Measurements from ENCODE around the gene ARHGEF7.

The ARHGEF7 gene

DNA sequence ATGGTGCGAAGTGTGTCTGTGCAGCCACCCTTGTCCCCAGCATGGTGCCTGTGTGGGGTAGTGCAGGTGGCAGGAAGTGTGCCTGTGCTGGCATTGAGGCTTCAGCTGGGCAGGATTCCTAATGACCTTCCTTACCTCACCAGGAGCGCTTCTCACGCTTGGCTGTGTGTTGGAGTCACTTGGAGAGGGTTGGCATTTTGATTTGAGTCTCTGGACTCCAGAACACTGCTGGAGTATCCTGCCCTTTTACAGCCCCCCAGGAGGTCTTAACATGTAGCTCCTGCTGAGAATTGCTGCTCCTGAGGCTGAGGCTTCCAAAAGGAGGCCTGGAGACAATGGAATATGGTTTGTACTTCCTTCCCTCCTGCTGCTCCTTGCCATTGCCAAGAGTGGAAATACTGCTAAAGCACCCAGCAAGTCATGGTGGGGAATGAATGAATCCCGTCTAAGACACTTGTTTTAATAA is 87.1 kb downstream of the ARHGEF7 start:
- peak; percentile 72 to 89 for DNase-seq

DNA sequence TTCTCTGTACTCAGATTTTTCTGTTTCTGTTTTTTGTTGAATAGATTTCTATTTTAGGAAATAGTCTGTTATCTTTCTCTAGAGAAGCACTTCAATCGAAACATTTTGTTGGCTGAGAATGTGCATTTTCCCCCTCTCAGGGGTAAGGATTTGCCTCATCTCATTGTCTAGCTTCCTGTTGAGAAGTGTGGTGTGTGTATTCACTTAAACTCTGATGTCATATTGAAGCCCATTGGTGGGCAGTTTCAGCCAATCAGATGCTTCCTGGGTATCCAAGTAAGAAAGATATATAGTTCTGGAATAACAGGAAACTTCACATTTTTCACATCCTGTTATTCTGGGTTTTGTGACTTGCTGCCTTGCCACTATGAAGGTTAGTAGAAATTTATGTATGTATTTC is 87.6 kb downstream of the ARHGEF7 start:
- peak; percentile 78 to 80 for DNase-seq

DNA sequence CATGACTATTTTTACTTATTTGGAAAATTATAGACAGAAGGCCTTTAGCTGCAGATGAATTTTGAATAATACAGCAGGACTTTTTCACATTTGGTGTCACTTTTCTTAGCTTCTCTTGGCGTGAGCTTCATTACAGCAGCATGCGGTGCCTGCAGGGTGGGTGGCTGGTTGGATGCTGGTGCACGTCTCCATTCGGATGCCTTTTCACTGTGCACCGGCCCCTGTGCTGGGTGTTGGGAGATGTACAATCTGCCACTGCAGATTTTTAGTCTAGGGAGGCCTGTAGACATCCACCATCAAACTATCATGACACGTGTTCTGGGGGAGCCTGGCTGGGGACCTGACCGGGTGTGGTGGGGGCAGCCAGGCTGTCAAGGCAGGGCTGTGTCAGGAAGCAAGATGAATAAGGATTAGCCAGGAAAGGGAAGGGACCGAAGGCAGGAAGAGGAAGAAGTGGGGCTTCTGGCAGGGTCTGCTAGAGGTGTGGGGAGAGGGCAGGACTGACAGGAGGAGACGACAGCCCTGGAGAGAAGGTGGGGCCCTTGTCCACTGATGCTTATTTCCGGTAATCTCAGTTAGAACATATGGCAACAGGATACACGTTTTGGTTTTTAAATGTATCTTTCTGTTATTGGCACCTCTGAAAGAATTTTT is 88.8 kb downstream of the ARHGEF7 start:
- DNase-seq = no peak

DNA sequence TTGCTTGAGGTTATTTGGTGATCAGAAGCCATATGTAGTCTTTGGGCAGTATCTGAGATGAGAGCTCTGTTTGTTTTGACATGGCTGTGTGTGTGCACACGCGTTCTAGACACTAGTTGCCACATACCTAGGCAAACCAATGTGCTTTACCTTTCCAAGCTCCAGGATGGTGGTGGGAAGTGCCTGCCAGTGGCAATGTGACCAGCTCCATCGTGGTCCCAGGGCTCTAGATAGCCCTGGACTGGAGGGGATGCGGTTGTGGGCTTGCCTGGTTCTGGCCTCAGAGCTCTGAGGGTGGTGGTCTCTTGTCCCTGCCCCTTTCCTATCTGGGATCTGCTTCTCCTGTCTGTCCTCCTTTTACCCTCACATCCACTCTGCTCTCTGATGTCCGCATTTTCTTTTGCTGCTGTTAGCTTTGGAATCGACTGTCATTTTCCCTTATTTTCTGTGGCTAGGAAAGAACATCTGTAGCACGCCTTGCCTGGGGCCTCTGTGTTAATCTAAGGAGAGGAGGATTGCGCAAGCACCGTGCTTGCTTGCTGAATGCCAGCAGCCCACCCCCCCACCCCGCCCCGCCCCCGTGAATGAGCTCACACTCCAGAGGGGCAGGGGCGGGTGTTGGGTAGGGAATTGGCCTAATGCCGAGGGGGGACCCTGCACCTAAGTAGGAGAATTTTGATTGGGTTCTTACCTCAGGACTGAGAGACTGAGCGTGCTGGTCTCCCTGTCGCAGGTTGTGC is 89.5 kb downstream of the ARHGEF7 start:
- peak in 1 of 2 experiments; percentile 30 for DNase-seq

DNA sequence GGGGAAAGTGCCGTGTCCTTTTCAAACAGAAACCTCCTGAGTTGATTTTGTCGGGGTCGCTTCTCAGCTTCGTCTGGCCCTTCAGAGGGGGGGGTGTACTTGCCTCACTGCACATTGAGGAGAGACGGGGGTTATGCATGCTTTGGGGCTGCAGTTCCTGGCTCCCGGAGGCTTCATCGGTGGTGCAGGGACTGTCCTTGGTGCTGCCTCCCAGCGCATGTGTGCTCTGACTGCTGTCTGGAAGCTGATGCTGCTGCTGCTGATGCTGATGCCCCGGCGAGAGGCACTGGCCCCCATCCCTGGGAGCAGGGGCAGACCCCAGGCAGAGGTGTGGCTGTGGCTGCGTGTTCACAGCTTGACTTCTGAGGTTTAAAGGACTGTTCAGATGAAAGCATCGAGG is 91.0 kb downstream of the ARHGEF7 start:
- no peak for DNase-seq

DNA sequence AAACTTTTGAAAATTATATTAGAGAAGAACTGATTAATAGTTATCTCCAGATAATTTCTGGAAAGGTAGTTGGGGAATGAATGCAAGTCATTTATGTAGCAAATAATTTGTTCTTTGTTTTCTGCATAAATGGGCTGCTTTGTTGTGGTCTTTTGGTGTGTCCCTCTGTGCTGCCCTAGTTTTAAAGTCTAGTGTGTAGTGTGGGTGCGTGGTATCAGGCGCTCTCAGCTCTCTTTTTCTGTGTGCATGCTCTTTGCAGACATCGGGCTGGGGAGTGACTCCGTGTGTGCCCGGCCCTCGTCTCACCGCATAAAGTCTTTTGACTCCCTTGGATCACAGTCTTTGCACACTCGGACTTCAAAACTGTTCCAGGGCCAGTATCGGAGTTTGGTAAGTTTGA is 94.5 kb downstream of the ARHGEF7 start:
- DNase-seq = no peak

DNA sequence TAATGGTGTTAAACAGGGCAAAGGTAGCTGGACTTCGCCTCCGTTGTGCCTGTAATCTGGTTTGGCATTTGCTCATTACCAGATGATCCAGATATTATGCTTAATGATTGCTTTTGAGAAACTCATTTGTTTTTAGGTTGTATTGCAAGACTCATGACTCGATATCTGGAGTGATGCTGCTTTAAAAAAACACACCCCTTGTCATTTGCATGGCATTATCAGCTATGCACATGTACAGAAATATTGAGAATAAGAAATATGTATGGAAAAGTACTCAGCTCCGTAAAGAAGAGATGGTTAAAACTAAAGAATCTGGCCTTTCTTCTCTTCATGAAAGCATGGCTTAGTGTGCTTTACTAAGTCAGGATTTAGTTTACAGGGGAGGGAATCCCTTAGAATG is 95.0 kb downstream of the ARHGEF7 start:
- no peak for DNase-seq

DNA sequence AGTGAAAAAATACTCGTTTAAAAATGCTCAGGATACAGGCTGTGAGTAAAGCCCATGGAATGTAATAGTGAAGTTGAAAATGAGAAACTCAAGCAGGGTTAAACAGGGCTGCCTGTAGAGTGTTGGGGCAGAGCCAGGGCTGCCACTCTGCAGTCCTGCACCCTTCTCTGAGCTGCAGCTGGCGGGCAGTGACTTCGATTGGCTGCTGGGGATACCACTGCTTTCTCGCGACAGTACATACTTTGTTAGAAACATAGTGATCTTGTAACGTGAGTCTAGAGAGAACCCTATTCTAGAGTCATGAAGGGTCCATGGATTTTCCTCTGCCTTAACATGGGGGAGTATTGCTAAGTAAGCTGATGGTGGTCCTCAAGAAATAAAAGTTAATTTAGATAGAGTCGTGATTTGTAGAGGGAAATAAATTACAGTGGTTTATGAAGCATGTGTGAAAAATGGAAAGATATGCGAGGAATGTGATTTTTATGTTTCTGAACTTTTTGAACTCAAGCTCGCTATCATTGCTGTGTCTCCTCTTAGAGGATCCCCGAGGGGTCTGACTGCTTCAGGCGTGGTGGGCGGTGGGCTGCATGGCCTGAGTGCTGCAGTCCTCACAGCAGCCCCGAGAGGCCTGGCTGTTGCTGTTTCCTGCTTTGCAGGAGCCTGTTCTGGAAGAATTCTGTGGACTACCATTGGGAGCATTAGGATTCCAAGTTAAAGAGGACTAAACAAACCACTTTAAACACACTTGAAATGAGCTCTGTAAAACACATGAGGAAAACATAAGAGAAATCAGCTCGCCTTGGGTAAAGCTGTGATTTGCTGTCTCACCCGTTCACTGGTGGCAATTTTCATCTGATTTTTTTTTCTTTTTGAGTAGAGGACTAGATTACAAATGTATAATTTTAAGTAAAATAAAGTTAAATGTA is 95.7 kb downstream of the ARHGEF7 start:
- DNase-seq = no peak

DNA sequence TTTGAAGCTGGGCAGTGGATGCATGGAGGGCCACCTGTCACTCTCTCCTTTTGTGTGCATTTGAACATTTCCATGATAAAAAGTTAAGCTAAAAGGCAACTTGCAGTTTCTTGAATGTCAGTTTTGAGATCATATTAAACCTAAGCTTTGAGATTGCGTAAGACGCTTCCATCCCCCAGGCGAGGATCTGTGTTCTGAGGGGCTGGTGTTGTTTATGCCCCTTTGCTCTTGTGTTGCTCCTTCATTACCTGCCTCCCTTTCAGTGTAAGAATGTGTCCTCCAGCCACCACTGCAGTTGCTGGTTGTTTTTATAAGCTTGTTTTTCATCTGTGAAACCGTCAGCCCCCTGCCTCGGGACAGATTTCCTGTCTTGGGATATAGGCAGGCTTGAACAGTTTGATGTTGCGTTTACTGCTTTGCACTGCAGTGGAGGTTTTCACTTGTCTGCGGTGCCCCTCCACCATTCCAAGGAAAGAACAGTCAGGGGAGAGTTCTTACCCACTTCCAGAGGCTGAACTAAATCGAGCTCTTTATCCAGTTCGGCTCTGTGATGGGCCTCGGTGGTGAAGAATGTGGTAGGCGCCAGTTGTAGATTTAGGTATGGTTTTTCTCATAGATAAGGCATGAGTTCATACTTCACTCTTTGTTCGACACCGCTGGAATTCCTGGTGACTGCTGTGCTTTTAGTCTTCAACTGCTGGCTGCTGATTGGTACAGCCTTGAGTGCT is 96.8 kb downstream of the ARHGEF7 start:
- DNase-seq = no peak

DNA sequence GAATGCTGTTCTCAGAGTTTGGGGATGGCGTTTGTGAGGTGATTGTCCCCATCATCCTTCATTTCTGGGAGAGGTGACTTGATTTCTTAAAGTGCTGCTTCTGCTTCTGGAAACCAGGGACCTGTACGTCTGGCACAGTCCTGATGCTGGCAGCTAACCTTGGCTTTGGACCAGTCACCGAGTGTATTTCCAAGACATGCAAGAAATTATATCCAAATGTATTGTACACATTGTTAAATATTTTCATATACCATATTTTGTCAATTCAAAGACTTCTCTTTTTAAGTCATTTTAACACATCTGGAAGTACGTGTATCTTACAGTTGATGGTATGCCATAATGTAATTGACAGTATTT is 97.4 kb downstream of the ARHGEF7 start:
- DNase-seq = no peak

DNA sequence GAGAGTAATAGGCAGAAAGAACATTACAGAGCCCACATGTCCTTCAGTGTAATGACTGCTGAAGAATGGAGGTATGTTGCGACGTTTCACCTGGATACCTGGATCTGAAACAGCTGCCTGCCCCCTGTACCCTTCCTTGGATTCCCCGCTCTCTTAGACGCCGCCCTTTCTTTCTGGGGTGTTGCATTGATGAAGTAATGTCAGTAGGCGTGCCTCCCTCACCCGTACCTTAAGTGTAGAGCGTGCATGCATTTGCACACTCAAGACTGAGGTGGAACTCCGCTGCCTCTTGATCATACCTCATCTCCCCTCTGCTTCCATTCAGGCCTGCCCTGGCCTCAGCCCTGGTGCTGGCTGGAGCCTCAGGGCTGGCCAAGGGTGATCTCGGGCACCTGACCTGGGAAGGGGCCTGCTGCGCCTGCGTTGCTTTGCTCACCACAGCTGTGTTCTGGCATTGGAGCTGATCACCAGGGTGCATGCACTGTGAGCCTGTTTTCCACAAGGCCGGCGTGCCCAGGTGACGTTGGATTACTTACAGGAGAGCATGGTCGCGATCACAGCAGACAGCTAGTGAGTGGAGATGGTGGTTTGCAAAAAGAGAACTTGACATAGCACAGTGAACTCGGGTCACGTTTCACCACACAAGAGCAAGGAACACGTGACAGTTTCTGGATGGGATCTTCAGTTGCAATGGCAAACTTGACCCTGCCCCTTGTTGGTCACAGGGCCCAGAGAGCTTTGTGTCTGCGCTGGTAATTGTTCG is 99.0 kb downstream of the ARHGEF7 start:
- no peak for DNase-seq

DNA sequence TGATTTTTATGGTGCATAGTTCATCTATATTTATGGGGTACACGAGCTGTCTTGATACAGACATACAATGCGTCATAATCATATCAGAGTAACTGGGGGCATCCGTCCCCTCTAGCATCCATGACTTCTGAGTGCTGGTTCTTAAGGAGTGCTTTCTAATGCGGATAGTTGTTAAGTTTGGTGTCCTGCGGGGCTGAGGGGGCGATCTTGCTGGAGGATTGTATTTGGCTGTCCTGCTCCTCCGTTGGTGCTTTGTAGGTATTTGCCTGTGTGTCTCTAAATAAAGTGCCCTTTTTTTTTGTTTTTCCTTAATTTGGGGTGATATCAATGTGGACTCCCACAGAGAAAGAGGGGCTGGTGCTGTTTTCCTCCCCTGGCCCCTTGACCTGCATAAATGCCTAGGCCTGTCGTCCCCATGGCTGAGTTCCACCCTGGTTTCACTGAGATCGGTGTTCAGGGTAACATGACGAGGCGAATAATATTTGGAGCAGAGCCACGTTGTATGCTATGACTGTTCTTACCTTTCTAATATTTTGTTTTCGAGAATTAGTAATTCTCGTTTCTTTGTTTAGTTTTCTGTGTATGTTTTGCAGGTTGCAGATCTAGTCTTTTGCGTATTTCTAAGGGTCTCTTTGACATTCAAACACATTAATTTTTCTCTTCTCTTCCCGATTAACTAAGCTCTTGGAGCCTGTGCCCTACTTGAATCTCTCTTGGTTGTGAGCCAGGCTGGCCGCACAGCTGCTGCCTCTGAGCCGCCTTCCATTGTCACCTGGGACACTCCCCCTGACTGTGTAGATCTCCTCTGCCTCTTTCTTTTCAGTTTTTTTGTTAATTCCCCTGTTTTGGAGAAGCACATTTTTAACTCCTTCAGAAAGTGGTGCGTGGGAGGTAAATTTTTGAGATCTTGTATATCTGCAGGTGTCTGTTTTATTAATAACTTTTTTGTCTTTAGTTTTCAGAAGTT is 100.3 kb downstream of the ARHGEF7 start:
- DNase-seq = peak; percentile 82 to 86

DNA sequence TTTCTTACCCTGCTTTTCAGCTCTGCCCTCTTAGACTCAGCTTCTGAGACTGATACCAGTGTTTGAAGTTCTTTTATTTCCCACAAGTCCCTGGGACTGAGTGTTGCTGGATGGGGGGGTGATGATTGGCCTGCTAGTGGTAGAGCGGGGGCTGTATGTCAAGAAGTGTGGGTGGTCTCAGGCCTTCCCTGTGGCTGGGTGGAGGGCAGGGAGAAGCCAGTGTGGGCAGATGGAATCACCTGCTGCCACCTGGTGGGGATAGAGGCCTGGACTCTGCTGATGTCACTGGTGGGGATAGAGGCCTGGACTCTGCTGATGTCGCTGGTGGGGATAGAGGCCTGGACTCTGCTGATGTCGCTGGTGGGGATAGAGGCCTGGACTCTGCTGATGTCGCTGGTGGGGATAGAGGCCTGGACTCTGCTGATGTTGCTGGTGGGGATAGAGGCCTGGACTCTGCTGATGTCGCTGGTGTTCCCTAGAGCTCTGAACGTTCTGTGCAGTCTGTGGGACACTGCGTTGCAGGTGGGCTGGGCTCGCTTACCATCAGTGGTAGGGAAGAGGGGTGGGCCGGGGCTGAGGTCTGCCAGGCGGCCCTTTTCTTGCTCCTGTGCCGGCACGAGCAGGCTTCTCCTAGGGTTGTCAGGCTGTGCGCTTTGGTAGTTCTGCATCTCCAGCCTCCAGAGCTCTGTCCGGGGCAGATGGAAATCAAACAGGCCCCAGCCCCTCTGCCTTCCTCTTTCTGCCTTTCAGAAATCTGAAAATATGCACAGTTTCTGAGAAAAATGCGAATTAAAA is 101.3 kb downstream of the ARHGEF7 start:
- DNase-seq = peak; percentile 64 to 76

DNA sequence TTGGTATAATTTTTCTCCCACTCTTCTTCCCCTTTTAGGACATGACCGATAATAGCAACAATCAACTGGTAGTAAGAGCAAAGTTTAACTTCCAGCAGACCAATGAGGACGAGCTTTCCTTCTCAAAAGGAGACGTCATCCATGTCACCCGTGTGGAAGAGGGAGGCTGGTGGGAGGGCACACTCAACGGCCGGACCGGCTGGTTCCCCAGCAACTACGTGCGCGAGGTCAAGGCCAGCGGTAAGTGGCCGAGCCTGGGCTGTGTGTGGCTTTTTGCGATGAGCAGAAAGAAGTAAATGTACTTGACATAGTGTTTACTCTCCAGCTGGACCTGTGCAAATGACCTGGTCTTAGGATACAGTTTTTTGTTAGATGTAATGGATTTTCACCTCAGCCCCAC is 102.5 kb downstream of the ARHGEF7 start:
- no peak for DNase-seq

DNA sequence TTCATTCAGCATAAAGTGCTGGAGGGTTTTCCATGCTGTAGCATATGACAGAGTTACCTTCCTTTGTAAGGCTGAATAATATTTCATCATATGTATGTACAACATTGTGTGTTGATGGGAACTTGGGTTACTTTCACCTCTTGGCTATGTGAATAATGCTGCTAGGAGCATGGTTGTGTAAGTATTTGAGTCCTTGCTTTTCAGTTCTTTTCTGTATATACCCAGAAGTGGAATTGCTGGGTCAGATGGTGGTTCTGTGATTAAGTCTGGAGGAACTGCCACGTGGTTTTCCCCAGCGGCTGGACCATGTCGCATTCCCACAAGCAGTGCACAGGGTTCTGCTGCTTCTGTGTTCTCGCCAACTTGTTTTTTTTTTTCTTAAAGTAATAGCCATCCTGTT is 104.2 kb downstream of the ARHGEF7 start:
- no peak for DNase-seq

DNA sequence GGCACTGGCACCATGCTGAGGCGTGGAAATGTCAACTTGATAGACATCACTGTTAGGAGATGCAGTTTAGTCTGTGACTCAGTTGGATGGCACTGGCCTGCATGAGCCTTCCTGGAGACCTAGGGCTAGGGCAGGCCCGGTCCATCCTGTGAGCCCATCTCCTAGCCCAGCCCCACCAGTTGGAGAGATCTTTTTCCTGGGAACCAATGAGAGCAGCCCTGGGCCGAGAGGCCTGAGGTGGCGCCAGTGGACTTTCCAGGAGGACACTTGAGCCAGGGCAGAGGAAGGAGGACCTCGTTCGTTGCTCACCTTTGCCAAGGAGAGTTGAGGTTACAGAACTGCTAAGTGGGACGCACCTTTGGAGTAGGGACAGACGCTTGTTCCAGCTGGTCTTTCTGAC is 104.8 kb downstream of the ARHGEF7 start:
- no peak for DNase-seq

DNA sequence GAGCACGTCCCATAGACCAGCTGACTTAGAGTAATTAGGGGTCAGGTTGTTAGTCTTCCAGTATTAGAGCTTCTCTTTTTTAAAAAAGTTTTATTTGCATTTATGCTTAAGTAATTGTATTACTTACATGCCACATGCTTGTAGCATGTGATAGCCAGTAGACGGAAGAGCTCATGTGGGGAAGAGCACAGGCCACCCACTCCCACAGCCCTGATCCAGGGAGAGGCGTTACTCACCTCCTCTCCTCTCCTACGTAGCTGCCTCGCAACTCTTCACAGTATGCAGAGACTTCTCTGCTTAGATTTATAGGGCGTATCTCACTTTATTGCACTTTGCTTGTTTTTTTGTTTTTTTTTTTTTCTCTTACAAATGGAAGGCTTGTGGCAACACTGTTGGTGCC is 110.1 kb downstream of the ARHGEF7 start:
- DNase-seq = no peak

DNA sequence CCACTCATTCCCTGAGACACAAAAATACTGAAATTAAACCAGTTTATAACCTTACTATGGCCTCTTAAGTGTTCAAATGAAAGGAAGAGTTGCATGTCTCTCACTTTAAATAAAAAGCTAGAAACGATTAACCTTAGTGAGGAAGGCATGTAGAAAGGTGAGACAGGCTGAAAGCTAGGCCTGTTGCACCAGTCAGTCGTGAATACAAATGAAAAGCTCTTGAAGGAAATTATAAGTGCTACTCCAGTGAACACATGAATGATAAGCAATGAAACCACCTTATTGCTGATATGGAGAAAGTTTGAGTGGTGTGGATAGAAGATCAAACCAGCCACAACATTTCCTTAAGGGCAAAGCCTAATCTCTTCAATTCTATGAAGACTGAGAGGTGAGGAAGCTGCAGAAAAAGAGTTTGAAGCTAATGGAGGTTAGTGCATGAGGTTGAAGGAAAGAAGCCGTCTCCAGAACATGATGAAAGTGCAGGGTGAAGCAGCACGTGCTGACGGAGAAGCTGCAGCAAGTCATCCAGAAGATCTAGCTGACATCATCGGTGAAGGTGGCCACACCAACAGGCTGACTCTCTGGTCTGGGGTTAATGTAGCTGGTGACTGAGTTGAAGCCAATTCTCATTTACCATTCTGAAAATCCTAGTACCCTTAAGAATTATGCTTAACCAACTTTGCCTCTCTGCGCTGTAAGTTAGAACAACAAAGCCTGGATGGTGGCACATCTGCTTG is 110.9 kb downstream of the ARHGEF7 start:
- no peak for DNase-seq

DNA sequence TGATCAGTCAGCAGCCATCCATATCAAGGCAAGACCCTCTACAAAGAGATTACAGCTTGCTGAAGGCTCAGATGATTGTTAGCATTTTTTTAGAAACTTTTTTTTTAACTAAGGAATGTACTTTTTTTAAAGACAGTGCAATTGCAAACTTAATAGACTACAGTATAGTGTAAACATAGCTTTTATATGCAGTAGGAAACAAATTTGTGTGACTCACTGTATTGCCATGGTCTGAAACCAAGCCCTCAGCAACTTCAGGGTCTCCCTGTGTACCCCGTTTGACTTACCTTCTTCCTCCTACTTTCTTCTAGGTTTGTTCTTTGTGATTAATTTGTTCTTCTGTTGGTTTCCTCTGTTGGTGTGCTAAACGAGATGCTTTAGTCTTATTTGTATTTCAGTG is 112.3 kb downstream of the ARHGEF7 start:
- DNase-seq = no peak

All from SHP77 (cell line).